ENCODE measurements around the gene SDHAF3.
"Not testable (repeated sequence)": the region's sequence is repeated elsewhere in the genome, so short reads cannot be mapped to it uniquely, and the experiment has no call there.

Gene SDHAF3

GRCh38 chr7:97123115-97123514 is 5.6 kb downstream of the SDHAF3 start:
- not testable (repeated sequence) for DNase-seq (ENCODE audit: low spot score)

DNA sequence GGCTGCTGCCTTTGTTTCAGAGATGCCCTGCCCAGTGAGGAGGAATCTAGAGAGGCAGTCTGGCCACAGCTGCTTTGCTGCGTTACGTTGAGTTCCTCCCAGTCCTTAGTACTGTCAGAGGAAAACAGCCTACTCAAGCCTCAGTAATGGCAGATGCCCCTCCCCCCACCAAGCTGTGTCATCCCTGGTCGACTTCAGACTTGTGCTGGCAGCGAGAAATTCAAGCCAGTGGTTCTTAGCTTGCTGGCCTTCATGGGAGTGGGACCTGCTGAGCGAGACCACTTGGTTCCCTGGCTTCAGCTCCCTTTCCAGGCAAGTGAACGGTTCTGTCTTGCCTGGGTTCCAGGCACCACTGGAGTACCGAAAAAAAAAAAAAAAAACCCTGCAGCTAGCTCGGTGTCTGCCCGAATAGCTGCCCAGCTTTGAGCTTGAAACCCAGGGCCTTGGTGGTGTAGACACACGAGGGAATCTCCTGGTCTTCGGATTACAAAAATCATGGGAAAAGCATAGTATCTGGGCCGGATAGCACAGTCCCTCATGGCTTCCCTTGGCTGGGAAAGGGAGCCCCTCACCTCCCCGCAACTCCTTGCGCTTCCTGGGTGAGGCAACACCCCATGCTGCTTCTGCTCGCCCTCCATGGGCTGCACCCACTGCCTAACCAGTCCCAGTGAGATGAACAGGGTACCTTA is 9.1 kb downstream of the SDHAF3 start:
- DNase-seq (ENCODE audit: low spot score): no peak

DNA sequence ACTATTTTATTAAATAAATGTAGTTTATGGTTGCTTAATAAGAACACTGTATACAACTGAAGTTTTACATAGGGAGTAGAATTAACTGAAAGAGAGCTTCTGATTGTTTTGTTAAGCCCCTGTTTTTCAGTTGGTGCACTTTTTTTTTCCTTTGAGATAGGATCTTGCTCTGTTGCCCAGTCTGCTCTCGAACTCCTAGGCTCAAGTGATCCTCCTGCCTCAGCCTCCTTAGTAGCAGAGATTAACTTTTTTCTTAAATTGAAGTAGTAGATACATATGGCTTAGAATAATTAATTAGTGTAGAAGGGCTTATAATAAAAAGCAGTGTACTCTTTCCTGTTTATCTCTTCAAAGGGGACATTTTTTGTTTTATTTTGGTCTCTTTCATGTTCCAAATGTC is 11.2 kb downstream of the SDHAF3 start:
- DNase-seq (ENCODE audit: low spot score): no peak

DNA sequence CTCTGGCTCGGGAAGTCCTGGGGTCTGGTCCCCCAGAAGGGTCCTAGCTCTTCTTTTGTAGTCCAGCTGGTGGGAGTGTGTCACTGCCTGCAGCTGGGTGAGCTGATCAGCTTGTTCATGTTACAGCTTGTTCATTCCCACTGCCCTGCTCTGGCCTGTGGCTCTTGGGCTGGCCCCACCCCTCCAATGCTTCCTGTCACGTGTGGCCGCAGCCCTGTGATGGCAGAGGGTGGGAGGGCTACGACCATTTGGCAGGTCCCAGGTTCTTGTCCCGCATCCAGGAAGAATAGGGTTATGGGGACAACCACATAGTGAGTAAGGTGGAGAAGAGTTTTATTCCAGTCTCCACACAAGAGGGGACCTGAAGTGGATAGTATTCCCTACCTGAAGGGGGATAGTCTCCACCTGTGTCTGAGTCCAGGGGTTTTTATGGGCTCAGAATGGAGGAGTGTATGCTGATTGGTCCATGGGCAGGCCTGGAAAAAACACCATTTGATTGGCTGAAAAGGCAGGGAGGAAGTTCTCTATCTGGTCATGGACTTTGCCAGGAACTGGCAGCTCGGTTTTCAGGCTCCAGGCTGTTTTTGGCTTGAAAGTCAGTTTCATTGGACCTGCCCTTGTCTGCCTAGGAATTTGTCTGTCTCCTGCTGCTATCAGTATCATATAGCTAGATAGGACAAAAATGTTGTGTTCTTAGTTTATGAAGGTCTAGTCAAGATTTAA is 13.1 kb downstream of the SDHAF3 start:
- DNase-seq (ENCODE audit: low spot score): no peak

DNA sequence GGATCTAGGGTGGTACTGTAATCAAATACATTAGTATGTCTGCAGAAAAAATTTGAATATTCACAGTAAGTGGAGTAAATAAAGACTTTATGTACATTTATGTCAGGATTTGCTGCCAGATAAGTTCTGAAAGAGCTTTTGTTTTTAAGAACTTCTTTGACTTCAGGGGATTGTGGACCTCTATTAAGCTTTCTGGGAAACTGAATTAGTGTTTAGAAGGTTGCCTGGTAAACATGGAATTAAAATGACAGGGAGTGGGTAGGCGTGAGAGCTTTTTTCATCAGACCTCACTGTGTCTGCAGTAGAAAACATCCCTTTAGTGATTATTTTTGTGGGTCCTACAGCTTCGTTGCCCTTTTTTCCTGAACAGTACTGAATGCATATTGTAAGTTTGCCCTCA is 15.7 kb downstream of the SDHAF3 start:
- DNase-seq (ENCODE audit: low spot score): no peak

DNA sequence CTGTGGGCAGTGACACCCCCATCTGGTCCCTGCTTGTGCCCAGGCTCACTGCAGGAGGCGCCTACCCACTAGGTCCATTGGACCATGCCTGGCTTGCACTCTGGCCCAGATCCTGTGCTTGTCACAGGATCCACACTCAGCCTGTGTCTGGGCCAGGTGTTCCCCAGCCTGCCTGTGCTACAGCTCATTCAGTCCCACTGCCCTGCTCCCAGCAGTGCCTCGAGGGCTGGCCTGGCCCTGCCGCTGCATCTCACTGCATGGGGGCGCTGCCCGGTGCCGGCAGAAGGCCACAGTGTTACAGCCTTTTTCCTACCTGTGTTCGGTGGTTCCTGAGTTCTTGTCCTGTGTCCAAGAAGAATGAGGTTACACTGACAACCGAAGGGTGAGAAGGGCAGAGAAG is 21.3 kb downstream of the SDHAF3 start:
- DNase-seq (ENCODE audit: low spot score): no peak

DNA sequence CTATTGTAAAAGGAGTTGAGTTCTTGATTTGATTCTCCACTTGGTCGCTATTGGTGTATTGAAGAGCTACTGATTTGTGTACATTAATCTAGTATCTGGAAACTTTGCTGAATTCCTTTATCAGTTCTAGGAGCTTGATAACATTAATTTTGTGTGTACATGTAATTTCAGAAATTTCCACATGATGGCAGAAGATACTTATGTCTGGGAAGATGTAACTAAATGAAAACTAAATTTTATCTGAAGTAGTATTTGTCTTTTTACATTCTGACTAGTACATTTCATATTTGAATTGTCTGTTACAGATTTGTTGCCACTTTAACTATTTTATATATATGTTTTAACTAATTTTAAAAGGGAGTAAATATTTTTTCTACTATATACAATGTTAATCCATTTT is 27.6 kb downstream of the SDHAF3 start:
- DNase-seq (ENCODE audit: low spot score): peak; percentile 58

DNA sequence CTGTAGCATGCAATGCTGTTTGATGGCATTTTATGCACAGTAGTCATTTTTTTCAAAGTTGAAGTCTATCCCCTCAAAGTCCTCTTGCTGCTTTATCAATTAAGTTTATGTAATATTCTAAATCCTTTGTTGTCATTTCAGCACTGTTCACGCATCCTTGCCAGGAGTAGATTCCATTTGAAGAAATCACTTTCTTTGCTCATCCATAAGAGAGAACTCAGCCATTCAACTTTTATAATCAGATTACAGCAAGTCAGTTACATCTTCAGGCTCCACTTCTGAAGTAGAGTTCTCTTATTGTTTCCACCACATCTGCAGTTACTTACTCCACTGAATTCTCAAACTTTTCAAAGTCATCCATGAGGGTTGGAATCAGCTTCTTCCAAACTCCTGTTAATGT is 32.3 kb downstream of the SDHAF3 start:
- no peak for DNase-seq (ENCODE audit: low spot score)

DNA sequence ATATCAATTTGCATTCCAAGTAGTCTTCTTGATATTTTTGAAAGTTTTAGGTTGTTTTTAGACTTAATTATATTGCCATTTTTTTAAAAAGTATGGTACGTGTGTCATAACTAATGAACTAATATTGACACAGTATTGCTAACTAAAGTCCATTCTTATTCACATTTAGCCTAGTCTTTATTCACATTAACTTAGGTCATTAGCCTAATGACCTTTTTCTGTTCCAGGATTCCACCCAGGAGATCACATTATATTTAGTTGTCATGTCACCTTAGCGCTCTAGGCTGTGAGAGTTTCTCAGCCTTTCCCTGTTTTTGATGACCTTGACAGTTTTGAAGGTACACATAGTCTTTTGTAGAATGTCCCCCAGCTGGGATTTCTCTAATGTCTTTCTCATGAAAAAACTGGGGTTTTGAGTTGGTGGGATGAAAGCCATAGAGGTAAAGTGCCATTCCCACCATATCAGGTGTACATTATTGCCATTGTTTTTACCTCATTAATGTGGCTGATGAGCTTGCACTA is 38.5 kb downstream of the SDHAF3 start:
- DNase-seq (ENCODE audit: low spot score): no peak

DNA sequence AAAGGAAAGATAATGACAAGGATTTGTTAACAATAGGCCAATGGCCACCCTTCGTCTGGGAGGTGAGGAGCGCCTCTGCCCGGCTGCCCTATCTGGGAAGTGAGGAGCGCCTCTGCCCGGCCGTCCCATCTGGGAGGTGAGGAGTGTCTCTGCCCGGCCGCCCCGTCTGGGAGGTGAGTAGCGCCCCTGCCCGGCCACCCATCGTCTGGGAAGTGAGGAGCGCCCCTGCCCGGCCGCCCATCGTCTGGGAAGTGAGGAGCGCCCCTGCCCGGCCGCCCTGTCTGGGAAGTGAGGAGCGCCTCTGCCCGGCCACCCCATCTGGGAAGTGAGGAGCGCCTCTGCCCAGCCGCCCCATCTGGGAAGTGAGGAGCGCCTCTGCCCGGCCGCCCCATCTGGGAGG is 42.5 kb downstream of the SDHAF3 start:
- DNase-seq (ENCODE audit: low spot score): not testable (repeated sequence)

- not testable (repeated sequence) for DNase-seq (ENCODE audit: low spot score)
These were observed 44.1 kb downstream of the SDHAF3 start for GRCh38 chr7:97161609-97162008.

- DNase-seq (ENCODE audit: low spot score): no peak
These were observed 48.8 kb downstream of the SDHAF3 start for GRCh38 chr7:97166308-97166707.

DNA sequence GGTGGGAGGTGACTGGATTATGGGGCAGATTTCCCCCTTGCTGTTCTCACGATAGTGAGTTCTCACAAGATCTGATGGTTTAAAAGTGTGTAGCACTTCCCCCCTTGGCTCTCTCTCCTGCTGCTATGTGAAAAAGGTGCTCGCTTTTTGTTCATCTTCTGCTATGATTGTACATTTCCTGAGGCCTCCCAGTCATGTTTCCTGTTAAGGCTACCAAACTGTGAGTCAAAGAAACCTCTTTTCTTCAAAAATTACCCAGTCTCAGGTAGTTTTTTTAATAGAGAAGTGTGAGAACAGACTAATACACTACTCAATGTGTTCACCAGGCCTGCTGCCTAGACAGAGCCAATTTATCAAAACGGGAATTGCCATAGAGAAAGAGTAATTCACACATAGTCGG is 49.7 kb downstream of the SDHAF3 start:
- no peak for DNase-seq (ENCODE audit: low spot score)

GRCh38 chr7:97167749-97168148 is 50.3 kb downstream of the SDHAF3 start:
- no peak for DNase-seq (ENCODE audit: low spot score)

DNA sequence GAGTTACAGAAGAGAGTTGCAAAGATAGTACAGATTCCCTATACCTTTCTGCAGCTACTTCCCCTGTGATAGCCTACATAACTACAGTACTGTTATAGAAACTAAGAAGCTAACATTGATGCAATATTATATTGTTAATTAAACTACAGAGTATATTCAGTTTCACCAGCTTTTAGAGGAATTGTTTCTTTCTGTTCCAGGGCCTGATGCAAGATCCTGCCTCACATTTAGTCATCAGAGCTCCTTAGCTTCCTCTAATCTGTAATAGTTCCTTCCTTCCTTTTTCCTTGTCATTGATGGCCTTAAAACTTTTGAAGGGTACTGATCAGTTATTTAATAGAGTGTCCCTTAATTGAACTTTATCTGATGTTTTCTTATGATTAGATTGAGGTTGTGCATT is 56.8 kb downstream of the SDHAF3 start:
- no peak for DNase-seq (ENCODE audit: low spot score)

- DNase-seq (ENCODE audit: low spot score): peak; percentile 65
These were observed 62.1 kb downstream of the SDHAF3 start for GRCh38 chr7:97179454-97180104.

- no peak for DNase-seq (ENCODE audit: low spot score)
These were observed 69.6 kb downstream of the SDHAF3 start for GRCh38 chr7:97187067-97187466.

DNA sequence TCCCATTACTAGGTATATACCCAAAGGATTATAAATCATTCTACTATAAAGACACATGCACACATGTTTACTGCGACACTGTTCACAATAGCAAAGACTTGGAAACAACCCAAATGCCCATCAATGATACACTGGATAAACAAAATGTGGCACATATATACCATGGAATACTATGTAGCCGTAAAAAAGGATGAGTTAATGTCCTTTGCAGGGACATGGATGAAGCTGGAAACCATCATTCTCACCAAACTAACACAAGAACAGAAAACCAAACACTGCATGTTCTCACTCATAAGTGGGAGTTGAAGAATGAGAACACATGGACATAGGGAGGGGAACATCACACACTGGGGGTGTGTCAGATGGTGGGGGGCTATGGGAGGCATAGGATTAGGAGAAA is 78.7 kb downstream of the SDHAF3 start:
- not testable (repeated sequence) for DNase-seq (ENCODE audit: low spot score)

DNA sequence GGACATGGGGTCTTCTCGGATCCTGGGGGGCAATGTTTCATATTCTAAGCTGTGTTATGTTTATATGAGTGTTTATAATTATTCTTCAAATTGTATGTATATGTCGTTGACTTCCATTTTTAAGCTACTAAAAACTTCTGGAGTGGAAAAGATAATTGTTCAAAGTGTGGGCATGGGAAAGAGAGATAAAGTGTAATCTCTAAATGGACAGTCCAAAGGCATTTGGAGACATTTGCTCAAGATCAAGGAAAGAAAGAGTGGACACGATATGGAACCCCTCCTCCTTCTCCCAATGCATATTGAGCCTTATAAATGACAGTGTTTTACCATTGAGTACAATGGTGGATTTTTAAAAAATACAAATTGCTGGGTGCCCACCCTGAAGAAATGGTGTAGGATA is 81.1 kb downstream of the SDHAF3 start:
- no peak for DNase-seq (ENCODE audit: low spot score)

GRCh38 chr7:97200018-97200417 is 82.5 kb downstream of the SDHAF3 start:
- DNase-seq (ENCODE audit: low spot score): no peak

DNA sequence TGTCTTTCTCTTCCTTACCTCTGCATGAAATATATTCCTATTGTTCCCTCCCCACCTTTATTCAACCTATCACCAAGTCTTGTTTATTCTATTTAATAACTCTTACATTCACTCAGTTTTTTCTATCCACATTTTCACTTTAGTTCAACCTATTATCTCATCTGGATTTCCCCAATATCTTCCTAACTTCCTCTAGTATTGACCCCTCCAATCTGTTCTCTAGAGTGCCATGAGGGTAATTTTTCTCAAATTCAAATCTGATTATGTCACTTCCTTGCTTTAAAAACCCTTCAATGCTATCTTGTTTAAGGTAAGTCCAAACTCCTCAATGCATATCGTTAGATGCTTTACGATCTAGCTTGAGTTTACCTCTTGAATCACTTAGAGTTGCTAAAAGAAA is 86.5 kb downstream of the SDHAF3 start:
- no peak for DNase-seq (ENCODE audit: low spot score)

DNA sequence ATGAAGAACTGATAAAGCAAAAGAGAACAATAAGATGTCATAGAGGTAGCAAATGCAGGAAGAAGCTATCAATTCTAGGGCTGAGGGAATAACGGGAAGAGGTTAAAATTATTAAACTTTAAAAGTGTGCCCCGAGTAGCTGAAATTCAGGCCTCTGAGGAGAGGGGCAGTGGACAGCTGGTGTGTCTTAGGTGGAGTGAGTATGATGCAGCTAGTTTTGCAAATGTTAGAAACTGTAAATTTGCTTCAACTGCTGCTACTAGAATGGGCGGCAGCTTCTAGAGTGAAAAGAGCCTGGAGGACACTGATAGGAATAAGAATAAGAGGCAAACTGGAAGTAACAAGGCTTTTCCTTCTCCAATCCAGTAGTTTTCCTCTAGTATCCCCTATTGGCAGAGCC is 87.3 kb downstream of the SDHAF3 start:
- no peak for DNase-seq (ENCODE audit: low spot score)

DNA sequence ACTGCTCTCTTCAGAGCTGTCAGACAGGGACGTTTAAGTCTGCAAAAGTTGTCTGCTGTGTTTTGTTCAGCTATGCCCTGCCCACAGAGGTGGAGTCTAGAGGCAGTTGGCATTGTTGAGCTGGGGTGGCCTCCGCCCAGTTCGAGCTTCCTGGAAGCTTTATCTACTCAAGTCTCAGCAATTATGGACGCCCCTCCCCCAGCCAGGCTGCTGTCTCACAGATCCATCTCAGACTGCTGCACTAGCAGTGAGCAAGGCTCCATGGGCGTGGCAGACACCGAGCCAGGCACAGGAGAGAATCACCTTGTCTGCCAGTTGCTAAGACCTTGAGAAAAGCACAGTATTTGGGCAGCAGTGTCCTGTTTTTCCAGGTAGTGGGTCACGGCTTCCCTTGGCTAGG is 98.1 kb downstream of the SDHAF3 start:
- peak; percentile 23 for DNase-seq (ENCODE audit: low spot score)

Data from SW480 (cell line).